DND-41 (cell line): ENCODE results near the gene KSR1.

ENCODE experiments used
- EZH2 ChIP-seq: IDR thresholded peaks from 3 replicates; pipeline ENCODE4 v1.6.1; 2012; ENCODE audit warnings: borderline replicate concordance, low read depth, mild to moderate bottlenecking, moderate library complexity, low read length, inconsistent platforms; ENCODE audit not compliant: severe bottlenecking
- TF ChIP-seq, protein P1 (sequence below): IDR thresholded peaks from 2 replicates; pipeline ENCODE4 v1.5.1; 2012; ENCODE audit warnings: borderline replicate concordance, low read length, moderate library complexity, mild to moderate bottlenecking; ENCODE audit not compliant: poor library complexity, severe bottlenecking; ENCODE audit errors: extremely low read depth

- TF ChIP-seq, protein P1, sequence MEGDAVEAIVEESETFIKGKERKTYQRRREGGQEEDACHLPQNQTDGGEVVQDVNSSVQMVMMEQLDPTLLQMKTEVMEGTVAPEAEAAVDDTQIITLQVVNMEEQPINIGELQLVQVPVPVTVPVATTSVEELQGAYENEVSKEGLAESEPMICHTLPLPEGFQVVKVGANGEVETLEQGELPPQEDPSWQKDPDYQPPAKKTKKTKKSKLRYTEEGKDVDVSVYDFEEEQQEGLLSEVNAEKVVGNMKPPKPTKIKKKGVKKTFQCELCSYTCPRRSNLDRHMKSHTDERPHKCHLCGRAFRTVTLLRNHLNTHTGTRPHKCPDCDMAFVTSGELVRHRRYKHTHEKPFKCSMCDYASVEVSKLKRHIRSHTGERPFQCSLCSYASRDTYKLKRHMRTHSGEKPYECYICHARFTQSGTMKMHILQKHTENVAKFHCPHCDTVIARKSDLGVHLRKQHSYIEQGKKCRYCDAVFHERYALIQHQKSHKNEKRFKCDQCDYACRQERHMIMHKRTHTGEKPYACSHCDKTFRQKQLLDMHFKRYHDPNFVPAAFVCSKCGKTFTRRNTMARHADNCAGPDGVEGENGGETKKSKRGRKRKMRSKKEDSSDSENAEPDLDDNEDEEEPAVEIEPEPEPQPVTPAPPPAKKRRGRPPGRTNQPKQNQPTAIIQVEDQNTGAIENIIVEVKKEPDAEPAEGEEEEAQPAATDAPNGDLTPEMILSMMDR: no peak
- TF ChIP-seq EZH2: no peak
Observed at GRCh38 chr17:27539152-27539551, 82.9 kb downstream of the KSR1 start.
